Activated CD8-positive, alpha-beta memory T cell treated with anti-CD3 and anti-CD28 coated beads, Interleukin-2, amount 50 U/mL, for 4 hours (primary cell): ENCODE results near the gene MRPS18B.
"Not testable (repeated sequence)": the region's sequence is repeated elsewhere in the genome, so short reads cannot be mapped to it uniquely, and the experiment has no call there.

Source experiments
- DNase-seq: peaks from one replicate; pipeline ENCODE4 v3.0.0-alpha.2; 2020

MRPS18B gene

GRCh38 chr6:30644769-30645168 lies 27.1 kb downstream of the MRPS18B start:
- no peak for DNase-seq

- DNase-seq: no peak
These were observed 28.3 kb downstream of the MRPS18B start for GRCh38 chr6:30645989-30646388.

GRCh38 chr6:30646450-30647241 lies 29.0 kb downstream of the MRPS18B start, which contains the start of gene C6orf136:
TSS of gene C6orf136 (plus strand) at chr6:30647133. CDS start at chr6:30647232, 99 bp downstream.
- DNase-seq: peak; percentile 92

- DNase-seq: peak; percentile 74
These were observed 29.8 kb downstream of the MRPS18B start for GRCh38 chr6:30647242-30648116.

GRCh38 chr6:30651143-30651542 lies 33.5 kb downstream of the MRPS18B start:
- DNase-seq: no peak

GRCh38 chr6:30654798-30655742 lies 37.4 kb downstream of the MRPS18B start:
- DNase-seq: no peak

- no peak for DNase-seq
These were observed 38.1 kb downstream of the MRPS18B start for GRCh38 chr6:30655743-30656094.

GRCh38 chr6:30656513-30656912 lies 38.9 kb downstream of the MRPS18B start:
- DNase-seq: no peak

- DNase-seq: no peak
These were observed 39.8 kb downstream of the MRPS18B start for GRCh38 chr6:30657454-30657853.

GRCh38 chr6:30657922-30658321 lies 40.3 kb downstream of the MRPS18B start:
- DNase-seq: not testable (repeated sequence)

- DNase-seq: no peak
These were observed 47.5 kb downstream of the MRPS18B start for GRCh38 chr6:30664994-30665767.

- peak; percentile 70 for DNase-seq
These were observed 48.7 kb downstream of the MRPS18B start for GRCh38 chr6:30666300-30666699.

GRCh38 chr6:30670760-30671527 lies 53.3 kb downstream of the MRPS18B start:
- no peak for DNase-seq

- peak; percentile 91 for DNase-seq
These were observed 55.0 kb downstream of the MRPS18B start, which contains the start of gene DHX16 for GRCh38 chr6:30672445-30673253. TSS of gene DHX16 (minus strand) at chr6:30673006. CDS start at chr6:30672841, 165 bp downstream.
